GM19467 (cell line): ENCODE measurements around the gene PADI3.
A peak's percentile ranks its signal among the peaks of the same experiment; 100 is the strongest.

ENCODE experiments used
- ATAC-seq: cut with Tn5 transposase; IDR thresholded peaks from one replicate; pipeline ENCODE4 v1.9.1; 2021; ENCODE audit warnings: mild to moderate bottlenecking, moderate library complexity; ENCODE audit not compliant: unreplicated experiment

The PADI3 gene, protein sequence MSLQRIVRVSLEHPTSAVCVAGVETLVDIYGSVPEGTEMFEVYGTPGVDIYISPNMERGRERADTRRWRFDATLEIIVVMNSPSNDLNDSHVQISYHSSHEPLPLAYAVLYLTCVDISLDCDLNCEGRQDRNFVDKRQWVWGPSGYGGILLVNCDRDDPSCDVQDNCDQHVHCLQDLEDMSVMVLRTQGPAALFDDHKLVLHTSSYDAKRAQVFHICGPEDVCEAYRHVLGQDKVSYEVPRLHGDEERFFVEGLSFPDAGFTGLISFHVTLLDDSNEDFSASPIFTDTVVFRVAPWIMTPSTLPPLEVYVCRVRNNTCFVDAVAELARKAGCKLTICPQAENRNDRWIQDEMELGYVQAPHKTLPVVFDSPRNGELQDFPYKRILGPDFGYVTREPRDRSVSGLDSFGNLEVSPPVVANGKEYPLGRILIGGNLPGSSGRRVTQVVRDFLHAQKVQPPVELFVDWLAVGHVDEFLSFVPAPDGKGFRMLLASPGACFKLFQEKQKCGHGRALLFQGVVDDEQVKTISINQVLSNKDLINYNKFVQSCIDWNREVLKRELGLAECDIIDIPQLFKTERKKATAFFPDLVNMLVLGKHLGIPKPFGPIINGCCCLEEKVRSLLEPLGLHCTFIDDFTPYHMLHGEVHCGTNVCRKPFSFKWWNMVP

GRCh38 chr1:17248781-17249180 is at the start of gene PADI3:
PADI3 (plus strand) TSS chr1:17249098; CDS start chr1:17249138, 40 bp downstream.
- ATAC-seq, result no peak

GRCh38 chr1:17199267-17200044 is 49.4 kb upstream of the PADI3 start:
- ATAC-seq, result no peak

DNA sequence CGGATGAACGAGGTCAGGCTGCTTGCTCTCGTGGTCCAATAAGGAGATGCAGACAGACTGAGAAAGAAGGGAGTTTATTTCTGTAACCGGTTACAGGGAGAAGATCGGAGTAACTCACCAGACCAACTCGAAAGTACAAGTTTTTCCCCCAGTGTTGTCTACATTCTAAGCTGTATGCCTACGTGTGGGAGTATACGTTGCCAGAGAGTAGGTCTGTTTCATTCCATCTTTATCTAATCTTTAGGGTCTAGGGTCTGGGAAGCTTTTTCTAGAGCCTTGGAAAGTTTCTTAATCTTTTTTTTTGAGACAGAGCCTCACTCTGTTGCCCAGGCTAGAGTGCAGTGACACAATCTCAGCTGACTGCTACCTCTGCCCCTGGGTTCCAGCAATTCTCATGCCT is 48.7 kb upstream of the PADI3 start:
- no peak for ATAC-seq

GRCh38 chr1:17200756-17201155 is 48.1 kb upstream of the PADI3 start:
- ATAC-seq, result no peak

- ATAC-seq, result no peak
Measured at GRCh38 chr1:17201201-17202021, 47.5 kb upstream of the PADI3 start.

DNA sequence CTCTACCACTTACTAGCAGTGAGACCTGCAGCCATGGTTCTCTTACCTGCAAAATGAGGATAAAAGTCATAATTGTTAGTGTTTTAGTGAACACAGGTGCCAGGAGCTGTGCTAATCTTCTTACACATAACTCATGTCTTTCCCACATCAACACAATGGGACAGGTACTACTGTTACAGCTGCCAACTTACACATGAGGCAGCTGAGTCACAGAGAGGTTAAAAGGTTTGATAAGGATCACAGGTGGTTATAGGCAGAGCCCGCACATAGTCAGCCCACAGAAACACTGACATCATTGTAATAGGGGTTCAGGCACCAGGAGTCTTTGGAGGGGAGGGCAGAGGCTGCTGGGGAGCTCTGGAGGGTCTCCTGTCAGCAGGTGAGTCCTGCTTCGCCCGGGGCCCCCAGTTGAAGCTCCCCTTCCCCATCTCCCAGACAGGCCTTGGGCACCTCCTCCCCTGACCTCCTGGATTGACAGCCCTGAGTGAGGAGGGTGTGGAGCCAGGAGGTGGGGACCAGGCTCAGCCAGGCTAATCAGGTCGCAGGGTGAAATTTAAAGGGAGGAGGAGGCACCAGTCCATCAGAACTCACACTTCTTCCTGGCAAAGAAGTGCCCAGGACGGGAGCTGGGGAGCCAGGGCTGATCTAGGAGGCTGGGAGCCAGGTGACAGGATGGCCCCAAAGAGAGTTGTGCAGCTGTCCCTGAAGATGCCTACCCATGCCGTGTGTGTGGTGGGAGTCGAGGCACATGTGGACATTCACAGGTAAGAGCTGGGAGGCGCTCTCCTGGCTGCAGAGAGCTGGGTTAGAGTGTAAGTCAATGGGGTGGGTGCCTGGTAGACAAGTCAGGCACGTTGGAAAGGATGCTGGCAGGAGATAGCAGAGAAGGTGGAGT is 44.1 kb upstream of the PADI3 start, which contains the start of gene PADI1:
TSS of gene PADI1 (plus strand) at position 583 of the 895 bp plus-strand sequence. CDS start at position 673, 90 bp downstream.
- no peak for ATAC-seq

- no peak for ATAC-seq
Measured at GRCh38 chr1:17205652-17206051, 43.2 kb upstream of the PADI3 start.

- no peak for ATAC-seq
Measured at GRCh38 chr1:17206196-17206595, 42.7 kb upstream of the PADI3 start.

DNA sequence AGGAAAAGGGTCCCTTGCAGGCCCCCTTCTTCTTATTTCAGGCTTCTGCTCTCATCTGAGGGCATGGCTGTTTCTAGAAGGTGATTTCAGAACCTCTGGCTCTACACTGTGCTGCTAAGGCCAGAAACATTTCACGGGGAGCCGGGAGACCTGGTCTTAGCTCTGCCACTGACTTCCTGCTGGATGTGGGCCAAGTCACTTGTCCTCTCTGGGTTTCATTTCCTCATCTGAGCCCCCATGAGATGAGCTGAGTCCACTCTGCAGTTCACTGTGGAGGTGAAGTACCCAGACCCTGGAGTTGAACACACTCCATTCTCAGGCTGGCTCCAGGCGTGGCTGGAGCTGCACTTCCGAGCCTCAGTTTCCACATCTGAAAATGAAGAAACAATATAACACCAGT is 41.9 kb upstream of the PADI3 start:
- ATAC-seq, result peak; percentile 44

GRCh38 chr1:17207540-17207939 is 41.4 kb upstream of the PADI3 start:
- no peak for ATAC-seq

DNA sequence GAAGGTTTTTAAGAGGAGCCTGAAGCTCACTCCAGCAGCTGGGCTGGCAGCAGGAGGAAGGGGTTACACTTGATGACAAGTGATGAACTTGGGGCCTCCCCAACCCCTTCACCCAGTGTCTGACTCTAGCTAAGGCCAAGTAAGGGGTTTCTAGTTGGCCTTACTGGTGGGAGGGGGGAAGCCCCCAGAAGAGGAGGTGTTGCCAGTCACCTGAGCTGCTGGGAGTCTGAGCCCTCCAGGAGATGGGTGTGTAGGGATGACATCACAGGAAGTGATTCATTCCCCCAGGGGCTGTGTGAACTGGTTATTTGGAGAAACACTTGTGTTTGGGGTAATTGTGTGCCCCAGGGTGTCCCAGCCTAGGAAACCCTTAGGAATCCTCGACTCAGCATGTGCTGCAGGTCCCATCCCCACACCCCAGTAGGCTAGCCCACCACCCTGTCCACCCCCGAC is 40.9 kb upstream of the PADI3 start:
- ATAC-seq, result peak; percentile 47

- no peak for ATAC-seq
Measured at GRCh38 chr1:17208546-17208945, 40.4 kb upstream of the PADI3 start.

- ATAC-seq, result no peak
Measured at GRCh38 chr1:17209430-17209829, 39.5 kb upstream of the PADI3 start.

- no peak for ATAC-seq
Measured at GRCh38 chr1:17210176-17210575, 38.7 kb upstream of the PADI3 start.

- no peak for ATAC-seq
Measured at GRCh38 chr1:17211377-17211776, 37.5 kb upstream of the PADI3 start.

DNA sequence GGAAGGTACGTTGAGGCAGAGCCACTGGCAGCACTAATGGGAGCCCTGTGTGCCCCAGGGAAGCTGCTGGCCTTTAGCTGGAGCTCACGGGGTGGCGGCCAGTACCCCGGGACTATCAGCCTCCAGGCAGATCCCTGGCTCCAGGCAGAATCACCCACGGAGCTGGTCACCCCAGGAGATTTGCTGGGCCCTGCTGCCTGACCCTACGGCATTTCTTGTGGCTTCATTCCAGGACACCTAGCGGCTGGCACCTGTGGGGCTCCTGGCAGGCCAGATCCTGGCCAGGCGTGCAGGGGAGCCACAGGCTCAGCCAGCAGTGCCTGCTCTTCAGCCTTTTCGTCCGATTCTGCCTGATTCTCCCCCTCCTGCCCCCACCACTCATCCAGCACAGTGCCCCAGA is 36.9 kb upstream of the PADI3 start:
- ATAC-seq, result no peak

GRCh38 chr1:17212487-17213121 is 36.3 kb upstream of the PADI3 start:
- no peak for ATAC-seq

GRCh38 chr1:17213148-17213781 is 35.6 kb upstream of the PADI3 start:
- no peak for ATAC-seq

GRCh38 chr1:17213782-17214148 is 35.1 kb upstream of the PADI3 start:
- ATAC-seq, result no peak
